ENCODE data around the gene CRIP2. TPM values are rescaled to one million over a fixed set of nuclear protein-coding genes. Genes with fewer than 3 reads are reported as not detected.

CRIP2 gene
- total and polyA plus RNA-seq, 2 donors (not counting 3 experiments of a cell fraction or from before 2014, with no cell fraction given): 322 to 954 TPM

DNA sequence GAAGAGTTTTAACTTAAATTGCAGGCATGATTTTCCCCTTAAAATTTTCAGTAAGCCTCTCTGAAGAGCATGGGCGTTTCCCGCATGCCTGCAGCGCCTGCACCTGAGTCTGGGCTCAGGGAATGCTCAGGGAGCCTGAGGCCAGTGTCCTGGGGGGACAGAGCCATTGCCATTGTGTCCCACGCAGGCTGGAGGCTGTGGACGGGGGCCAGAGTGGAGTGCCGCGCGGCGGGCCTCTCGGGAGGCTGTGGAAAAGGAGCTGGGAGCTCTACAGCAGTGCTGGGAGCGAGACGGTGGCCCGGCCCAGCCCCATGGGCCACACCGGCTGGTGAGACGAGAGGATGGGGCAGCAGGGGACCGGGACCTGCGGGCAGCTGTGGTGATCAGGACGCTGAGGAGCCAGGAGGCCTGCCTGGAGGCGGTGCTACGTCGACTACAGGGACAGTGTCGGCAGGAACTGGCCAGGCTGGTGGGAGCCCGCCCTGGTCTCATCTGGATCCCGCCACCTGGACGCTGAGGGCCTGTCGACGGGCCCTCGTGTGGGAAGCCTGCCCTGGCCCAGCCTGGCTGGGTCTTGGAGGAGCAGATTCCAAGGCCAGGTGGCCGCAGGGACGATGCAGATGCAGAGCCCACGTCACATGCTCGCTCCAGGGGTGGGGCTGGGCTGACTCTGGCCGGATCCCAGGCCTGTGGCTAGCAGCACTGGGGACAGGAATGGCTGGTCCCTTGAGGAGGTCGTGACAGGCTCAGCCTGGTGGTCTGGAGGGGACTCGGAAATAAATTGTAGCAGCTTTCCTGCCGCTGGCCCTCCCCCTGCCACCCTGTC lies 24.0 kb downstream of the CRIP2 start:
- Histone ChIP-seq H3K27me3 (ENCODE audit: control insufficient read depth in 2 of 2, insufficient read depth in 2 of 2, low read length in 2 of 2) (no peaks in the 10 kb centered on the region), H3K79me2 (ENCODE audit: control insufficient read depth, insufficient read depth, low read length) (no peaks in the 10 kb centered on the region), H2AFZ (ENCODE audit: low read depth, low read length) (no peak overlapping the region), H3K27ac (ENCODE audit: insufficient read depth, low read depth, low read length) (no peak overlapping the region), H3K4me3 (replicated peaks in 1 of 3; ENCODE audit: insufficient read depth in 1 of 3, low read depth in 1 of 3, low read length in 3 of 3) (no peak overlapping the region), H3K9ac (replicated peaks; ENCODE audit: extremely low read depth, insufficient read depth, low read length) (no peak overlapping the region), H3K36me3 (ENCODE audit: control insufficient read depth in 2 of 2, extremely low read depth in 1 of 2, insufficient read depth in 2 of 2, low read length in 2 of 2) (no peaks in the 10 kb centered on the region), H4K20me1 (replicated peaks; ENCODE audit: control insufficient read depth, extremely low read depth, insufficient read depth, low read length) (no peaks in the 10 kb centered on the region), H3K9me3 (replicated peaks; ENCODE audit: control insufficient read depth, insufficient read depth, low read length) (no peaks in the 10 kb centered on the region), H3K4me1 (ENCODE audit: control insufficient read depth, extremely low read depth, insufficient read depth, low read length) (no peaks in the 10 kb centered on the region), H3K9me1 (replicated peaks; ENCODE audit: control insufficient read depth, extremely low read depth, insufficient read depth, low read length) (no peaks in the 10 kb centered on the region), H3K4me2 (ENCODE audit: insufficient read depth, low read length) (no peak overlapping the region)
- TF ChIP-seq, protein P1, sequence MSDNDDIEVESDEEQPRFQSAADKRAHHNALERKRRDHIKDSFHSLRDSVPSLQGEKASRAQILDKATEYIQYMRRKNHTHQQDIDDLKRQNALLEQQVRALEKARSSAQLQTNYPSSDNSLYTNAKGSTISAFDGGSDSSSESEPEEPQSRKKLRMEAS (IDR thresholded peaks at IDR 0.05; ENCODE audit: insufficient read depth, insufficient read length): no peak
- TF ChIP-seq GATA2 (IDR thresholded peaks at IDR 0.05; ENCODE audit: insufficient read depth, insufficient read length, low read depth, low read length) (no peak), EZH2 (IDR thresholded peaks at IDR 0.05; ENCODE audit: borderline replicate concordance, low read depth, low read length, severe bottlenecking) (no peak), POLR2AphosphoS5 (IDR thresholded peaks at IDR 0.05; ENCODE audit: insufficient read depth, low read depth, low read length) (no peak), MYC (IDR thresholded peaks at IDR 0.05; ENCODE audit: low read depth, low read length) (no peak), POLR2A (IDR thresholded peaks at IDR 0.05; ENCODE audit: low read depth, low read length) (no peak), FOS (IDR thresholded peaks at IDR 0.05; ENCODE audit: borderline replicate concordance, insufficient read depth, low read length) (no peak), JUN (IDR thresholded peaks at IDR 0.05; ENCODE audit: borderline replicate concordance, insufficient read depth, insufficient read length, low read depth) (no peak)
- TF ChIP-seq, protein P2, sequence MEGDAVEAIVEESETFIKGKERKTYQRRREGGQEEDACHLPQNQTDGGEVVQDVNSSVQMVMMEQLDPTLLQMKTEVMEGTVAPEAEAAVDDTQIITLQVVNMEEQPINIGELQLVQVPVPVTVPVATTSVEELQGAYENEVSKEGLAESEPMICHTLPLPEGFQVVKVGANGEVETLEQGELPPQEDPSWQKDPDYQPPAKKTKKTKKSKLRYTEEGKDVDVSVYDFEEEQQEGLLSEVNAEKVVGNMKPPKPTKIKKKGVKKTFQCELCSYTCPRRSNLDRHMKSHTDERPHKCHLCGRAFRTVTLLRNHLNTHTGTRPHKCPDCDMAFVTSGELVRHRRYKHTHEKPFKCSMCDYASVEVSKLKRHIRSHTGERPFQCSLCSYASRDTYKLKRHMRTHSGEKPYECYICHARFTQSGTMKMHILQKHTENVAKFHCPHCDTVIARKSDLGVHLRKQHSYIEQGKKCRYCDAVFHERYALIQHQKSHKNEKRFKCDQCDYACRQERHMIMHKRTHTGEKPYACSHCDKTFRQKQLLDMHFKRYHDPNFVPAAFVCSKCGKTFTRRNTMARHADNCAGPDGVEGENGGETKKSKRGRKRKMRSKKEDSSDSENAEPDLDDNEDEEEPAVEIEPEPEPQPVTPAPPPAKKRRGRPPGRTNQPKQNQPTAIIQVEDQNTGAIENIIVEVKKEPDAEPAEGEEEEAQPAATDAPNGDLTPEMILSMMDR (IDR thresholded peaks at IDR 0.05; ENCODE audit: extremely low read depth in 1 of 2, insufficient read depth in 1 of 2, low read depth in 1 of 2, low read length in 2 of 2): no peak
- no TSS peak for BruUV-seq (replicated peaks)
- ChIA-PET CTCF (interaction anchor here (1.0 kb wide), 1 partner anchor 29 kb away, joined by 3 read pairs; no protein-coding TSS in a partner anchor), POLR2A (no interaction called here)
- dilution Hi-C loops (cut with MboI; ENCODE audit: extremely low pct_ligation_motif_present, low sequenced_read_pairs) (no loop called here), intact Hi-C loops (cut with micrococcal nuclease) (no loop called here)
- DNase-seq (ENCODE audit: low read depth, low spot score): no peak
- no peak for FAIRE-seq

Data from endothelial cell of umbilical vein (primary cell).